DMS79 treated with DMSO at 0.1 percent for 48 hours (cell line): ENCODE measurements around the gene MS4A12.
"Not testable (repeated sequence)": the region's sequence is repeated elsewhere in the genome, so short reads cannot be mapped to it uniquely, and the experiment has no call there.

ENCODE experiments used
- DNase-seq: peaks from one replicate; lab custom pipeline; 2025; lab: John Stamatoyannopoulos, UW

MS4A12 gene, protein sequence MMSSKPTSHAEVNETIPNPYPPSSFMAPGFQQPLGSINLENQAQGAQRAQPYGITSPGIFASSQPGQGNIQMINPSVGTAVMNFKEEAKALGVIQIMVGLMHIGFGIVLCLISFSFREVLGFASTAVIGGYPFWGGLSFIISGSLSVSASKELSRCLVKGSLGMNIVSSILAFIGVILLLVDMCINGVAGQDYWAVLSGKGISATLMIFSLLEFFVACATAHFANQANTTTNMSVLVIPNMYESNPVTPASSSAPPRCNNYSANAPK

DNA sequence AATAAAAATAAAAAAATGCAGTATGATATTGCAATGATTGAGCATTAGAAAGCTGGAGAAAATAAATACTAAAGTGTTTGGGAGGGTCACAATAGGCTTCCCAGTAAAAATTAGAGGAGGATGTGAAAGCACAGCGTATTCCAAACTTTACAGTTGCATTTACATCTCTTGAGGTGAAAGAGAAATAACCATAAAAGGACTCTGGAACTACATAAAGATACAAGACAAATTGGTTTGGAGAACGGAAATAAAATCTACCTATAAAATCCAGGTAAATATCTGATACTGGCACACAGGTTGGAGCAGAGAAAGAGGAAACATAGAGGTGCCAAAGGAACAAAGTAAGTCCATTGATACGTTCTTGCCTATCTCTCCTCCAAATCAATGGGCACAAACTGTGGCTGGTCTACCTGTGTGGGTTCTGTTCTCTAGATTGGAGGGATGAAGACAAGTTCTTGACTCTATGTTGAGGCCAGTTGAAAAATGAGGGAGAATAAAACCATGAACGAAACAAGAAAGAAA is at the start of gene MS4A12:
MS4A12 (plus strand) TSS at position 291 of the 522 bp plus-strand sequence. CDS start 4,541 bp downstream, outside the sequence.
- DNase-seq = no peak

DNA sequence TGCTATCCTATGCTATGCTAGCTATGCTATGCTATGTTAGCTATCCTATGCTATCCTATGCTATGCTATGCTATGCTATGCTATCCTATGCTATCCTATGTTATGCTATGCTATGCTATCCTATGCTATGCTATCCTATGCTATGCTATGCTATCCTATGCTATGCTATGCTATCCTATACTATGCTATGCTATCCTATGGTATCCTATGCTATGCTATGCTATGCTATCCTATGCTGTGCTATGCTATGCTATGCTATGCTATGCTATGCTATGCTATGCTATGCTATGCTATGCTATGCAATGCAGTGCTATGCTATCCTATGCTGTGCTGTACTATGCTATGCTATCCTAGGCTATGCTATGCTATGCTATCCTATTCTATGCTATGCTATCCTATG is 45.5 kb upstream of the MS4A12 start:
- DNase-seq = no peak

DNA sequence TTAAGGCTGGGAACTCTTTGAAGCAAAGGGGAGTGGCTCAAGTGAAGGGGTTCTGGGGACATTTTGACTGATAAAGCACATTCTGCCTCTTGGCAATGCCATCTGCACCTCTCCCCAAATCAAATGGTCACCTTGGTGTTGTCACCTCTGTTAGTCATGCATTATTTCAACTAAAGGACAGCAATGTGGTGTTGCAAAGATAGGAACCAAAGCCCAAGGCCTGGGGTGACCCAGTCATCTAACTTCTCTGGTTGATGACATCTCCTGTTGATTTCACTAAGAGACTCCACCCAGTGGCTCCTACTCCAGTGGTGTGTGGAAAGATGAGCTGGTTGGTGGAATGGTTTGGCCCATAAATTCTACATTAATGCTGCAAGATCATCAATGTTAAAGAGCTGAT is 44.7 kb upstream of the MS4A12 start:
- no peak for DNase-seq

DNA sequence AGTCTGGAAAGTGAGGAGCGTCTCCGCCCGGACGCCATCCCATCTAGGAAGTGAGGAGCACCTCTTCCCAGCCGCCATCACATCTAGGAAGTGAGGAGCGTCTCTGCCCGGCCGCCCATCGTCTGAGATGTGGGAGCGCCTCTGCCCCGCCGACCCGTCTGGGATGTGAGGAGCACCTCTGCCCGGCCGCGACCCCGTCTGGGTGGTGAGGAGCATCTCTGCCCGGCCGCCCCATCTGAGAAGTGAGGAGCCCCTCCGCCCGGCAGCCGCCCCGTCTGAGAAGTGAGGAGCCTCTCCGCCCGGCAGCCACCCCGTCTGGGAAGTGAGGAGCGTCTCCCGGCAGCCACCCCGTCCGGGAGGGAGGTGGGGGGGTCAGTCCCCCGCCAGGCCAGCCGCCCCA is 41.4 kb upstream of the MS4A12 start:
- DNase-seq = not testable (repeated sequence)

DNA sequence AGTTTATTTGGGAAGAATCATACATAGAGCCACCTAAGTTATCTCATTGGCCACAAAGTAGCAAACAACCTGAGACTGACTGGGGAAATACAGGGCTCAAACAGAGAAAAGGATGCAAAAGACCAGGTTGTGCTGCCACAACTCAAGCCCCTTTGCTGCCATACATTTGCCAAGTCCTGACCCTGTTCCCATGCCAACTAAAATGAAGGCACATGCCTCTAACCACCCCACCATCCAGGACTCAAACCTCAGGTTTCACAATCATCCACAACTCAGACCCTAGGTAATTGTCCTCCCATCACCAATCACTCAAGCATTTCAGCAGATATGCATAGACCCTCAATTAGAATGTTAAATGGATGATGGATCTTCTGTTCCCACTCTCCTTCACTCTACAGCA is 38.4 kb upstream of the MS4A12 start:
- DNase-seq = no peak

DNA sequence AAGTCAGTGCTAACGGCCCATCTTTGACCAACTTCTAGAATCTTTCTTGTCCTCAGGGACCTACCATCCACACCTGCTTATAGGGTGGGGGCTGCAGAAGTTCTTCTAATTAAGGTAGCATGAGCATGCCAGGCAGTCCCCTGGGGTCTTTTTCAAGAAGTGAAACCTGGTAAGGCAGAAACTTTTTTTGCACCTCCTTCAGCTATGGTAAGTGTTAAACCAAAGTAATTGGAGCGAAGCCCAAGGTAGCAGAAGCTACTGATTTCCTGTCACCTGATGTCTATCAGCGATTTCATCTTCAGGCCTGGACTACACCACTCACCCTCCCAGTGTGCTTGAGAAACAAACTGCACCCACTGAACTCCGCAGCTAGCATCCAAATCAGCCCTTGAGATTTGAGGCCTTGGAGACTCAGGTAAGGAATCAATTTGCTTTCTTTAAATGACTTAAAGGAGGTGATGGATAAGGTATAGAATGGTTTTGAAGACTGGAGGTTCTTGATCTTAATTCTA is 37.0 kb upstream of the MS4A12 start, which contains the start of gene MS4A1:
MS4A1 (plus strand) TSS at position 317 of the 512 bp plus-strand sequence. CDS start 6,528 bp downstream, outside the sequence.
- no peak for DNase-seq

DNA sequence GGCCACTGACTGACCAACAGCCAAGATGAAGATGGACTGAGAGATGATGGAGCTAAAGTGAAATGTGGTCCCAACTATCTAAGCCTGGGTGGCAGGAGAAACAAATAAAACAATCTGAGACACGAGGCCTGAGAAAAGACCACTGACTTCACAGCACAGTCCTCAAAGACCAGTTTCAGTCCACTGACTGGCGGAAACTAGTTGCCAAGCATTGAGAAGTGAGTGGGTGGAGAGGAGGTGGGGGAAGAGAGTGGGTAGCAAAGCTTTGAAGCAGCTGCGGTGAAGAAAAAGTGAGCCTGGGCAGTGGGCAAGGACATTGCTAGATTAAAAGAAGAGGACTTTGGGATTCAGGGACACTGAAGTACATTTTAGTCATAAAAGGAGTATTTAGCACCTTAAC is 35.0 kb upstream of the MS4A12 start:
- DNase-seq = no peak

DNA sequence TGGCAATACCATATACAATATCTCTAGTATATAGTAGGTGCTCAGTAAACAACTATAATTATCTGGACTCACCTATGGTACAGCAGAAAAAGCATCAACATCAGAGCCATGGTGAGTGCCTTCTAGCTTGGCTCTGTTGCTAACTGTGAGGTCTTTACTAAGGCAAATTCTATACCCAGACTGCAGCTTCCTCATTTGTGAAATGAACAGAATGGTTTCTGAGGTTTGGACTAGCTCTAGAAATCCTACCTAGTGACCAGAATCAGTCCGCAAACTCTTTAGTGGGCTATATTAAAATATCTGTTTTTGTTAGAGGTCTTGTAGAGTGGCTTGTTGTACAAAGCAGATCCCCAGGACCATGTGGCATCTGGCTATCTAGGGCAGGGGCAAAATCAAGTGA is 33.2 kb upstream of the MS4A12 start:
- DNase-seq = no peak

DNA sequence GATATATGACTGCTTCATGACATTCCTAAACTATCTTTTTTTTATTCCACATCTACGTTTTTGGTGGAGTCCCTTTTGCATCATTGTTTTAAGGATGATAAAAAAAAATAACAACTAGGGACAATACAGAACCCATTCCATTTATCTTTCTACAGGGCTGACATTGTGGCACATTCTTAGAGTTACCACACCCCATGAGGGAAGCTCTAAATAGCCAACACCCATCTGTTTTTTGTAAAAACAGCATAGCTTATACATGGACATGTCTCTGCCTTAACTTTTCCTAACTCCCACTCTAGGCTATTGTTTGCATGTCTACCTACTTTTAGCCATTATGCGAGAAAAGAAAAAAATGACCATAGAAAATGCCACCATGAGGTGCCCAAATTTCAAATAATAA is 23.7 kb upstream of the MS4A12 start:
- no peak for DNase-seq

DNA sequence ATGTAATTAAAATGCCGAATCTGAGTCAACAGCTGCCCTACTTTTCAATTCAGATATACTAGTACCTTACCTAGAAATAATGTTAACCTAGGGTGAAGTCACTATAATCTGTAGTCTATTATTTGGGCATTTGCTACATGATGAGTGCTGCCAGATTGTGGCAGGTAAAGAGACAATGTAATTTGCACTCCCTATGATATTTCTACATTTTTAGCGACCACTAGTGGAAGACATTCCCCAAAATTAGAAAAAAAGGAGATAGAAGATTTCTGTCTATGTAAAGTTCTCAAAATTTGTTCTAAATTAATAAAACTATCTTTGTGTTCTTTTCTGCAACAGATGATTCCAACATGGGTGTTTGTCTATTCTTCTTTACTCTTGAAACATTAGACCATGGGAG is 22.9 kb upstream of the MS4A12 start:
- DNase-seq = no peak

DNA sequence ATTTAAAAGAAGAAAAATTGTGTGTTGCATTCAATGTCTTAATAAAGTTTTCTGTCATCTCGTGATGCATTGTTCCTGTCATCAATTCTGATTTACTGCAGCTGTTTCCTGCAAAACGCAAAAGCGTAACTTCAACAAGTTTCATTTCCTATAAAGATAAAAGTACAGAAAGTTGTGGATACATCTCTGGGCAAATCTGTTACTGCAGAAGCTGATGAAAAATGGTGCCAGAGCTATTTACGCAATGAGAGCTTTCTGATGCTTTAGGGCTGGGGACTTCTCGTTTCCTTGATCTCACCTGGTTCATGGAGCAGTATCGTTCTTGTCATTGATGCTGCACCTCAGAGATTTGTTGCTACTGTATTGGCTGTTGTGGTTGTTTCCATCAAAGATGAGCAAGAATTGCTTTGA is 15.5 kb upstream of the MS4A12 start:
- no peak for DNase-seq

DNA sequence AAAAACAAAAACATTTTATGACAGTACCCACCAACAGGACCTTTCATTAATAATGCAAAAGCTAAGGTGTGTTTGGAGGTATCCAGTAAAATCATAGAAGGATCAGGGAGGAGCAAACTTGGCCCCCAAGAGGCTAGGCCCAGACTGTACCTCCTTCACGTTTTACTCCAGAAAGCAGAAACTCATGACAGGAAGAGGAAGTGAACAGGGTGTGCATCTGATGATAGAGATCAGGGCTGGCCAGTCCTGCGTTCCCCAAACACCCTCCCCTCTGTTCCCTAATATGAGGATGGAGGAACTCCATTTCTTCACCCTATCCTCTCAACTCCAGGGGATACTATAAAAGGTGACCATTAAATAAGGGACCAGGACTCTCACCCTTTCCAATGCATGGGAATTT is 10.2 kb upstream of the MS4A12 start:
- DNase-seq = no peak

DNA sequence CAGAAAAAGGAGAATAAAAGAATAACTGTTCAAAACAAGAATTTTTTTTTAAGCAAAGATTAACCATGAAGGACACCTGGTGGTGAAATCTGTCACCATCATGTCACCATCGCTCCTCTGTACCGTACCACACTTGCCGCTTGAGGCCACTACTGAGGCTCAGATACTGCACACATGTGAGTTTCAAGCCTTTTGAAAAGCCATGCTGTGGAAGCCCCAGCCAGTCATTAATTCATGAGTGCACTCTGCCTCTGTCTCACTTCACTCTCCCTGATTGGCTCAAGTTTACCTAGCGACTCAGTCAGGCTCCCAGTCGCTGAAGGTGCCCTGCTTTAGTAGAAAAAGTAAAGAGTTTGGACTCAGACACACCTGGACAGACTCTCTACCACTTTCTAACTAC is 6.6 kb upstream of the MS4A12 start:
- DNase-seq = no peak

DNA sequence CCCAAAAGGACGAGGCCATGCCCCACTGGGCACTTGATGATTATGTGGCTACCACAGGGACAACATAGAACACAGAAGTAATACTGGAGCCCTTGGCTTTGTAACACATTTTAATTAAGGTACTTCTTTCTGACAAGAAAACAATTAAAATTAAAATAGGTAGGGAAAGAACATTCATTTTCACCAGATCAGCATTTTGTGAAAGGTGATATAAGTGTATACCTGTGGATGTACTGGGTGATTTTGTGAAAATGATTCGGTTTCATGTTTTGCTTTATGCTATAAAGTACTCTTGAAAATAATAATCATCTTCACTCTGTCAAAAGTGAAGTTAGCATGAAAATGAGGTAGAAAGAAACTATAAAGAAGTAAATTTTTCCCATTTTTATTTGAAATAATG is 876 bp downstream of the MS4A12 start:
- no peak for DNase-seq

DNA sequence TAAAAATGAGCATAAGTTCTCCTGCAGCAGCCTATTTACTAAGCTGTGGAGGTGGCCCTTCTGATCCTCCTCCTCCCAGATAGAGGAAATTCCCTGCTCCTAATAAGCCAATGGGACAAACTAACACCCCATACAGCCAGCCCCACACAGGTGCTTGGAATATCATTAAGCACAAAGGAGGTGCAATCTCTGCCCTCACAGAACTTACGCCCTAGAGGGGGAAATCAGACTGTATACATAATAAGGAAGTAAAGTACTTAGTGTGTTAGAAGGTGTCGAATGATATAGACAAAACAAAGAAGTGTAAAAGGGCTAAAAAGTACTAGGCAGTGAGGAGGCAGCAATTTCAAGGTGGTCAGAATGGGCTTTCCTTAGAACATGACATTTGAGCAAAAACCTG is 5.8 kb downstream of the MS4A12 start:
- DNase-seq = no peak

DNA sequence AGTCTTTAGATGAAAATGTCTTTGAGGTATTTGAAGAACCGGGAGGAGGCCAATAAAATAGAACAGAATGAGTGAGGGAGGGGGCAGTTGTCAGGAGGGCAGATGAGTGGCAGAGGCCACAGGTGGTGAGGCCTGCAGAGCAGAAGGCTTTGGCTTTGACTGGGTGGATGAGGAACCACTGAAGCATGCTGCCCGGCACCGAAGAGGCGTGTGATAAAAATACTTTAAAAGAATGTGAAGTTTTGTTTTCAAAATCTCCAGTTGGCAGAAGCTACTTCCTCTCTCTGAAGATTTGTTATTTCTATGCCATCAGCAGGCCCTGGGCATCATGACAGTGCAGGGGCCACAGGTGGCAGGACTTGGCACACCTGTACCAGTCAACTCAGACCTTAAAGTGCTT is 6.3 kb downstream of the MS4A12 start:
- DNase-seq = no peak

DNA sequence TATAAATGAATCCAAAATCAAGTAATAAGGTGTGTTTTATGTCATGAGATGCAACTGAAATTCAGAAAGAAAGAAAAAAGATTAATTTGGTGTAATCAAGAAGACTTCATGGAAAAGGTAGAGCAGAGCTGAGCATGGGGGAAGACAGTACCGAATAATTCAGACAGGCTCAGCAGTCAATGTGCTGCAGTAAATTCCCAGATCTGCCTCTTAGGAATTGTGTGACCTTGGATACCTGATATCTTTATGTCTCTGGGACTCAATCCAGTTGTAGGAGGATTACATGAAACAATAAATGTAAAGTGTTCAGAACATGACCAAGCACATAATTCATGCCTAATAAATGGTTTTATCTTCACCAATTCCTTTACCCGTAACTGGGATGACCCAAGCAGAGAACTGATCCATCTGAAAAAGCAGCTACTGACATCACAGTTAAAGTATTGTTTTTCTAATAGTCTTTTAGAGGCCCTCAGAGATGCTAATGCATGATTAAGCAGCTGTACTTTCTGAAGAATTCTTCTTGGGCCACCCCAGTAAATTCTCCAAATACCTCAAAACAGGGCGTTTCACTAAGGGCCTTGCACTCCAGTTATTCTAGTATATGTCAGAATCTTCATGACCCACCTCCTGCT is 7.8 kb downstream of the MS4A12 start:
- DNase-seq = no peak

DNA sequence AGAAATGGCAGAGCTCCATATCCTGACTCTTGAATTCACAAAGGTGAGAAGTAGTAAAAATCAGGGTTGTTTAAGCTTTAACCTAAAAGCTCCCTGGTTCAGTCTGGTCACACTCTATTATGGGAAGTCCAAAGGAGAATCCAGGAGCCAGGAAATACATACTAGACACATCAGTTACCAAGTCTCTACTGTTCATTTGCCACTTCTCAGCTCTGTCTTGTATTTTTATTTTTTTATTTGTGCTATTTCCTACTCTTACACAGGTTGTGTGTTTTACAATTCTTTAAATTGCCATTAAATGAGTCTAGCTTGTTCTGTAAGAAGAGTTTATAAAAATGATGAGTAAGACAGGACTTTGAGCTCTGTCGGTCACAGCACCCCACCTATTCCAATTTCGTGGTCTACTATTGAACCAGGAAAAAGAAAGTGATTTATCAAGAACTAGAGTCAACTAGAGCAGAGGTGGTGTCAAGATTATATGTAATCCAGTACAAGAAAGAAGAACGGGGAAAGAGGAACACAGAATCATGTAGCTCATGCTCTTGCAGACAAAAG is 9.7 kb downstream of the MS4A12 start:
- no peak for DNase-seq

DNA sequence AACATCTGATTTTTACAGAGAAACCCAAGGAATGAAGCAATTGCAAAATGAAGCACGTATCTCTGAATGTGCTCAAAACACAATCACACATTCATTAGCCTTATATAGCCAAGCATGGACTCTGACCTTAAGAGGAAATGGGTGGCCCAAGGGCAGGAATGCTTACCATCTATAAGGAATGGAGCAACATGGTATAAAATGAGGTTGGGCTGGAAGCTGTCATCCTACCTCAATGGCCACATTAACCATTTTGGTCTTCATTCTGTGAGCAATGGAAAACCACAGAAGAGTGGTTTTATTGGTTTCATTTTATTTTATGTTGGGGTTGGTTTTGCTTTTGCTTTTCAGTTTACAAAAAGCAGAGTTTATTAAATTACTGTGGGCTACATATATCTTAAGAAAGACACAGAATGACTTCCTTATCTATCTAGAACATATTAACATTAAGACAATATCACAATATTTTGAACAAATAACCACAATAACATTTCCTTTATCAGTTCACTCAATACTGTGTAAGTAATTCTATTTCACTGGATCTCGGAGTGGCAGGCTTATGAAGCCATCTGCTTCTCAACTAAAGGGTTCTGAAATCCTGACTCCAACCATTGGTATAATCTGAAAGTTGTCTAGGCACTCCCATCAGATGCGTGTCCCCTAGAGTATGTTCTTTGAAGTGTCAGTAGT is 11.8 kb downstream of the MS4A12 start:
- DNase-seq = no peak

DNA sequence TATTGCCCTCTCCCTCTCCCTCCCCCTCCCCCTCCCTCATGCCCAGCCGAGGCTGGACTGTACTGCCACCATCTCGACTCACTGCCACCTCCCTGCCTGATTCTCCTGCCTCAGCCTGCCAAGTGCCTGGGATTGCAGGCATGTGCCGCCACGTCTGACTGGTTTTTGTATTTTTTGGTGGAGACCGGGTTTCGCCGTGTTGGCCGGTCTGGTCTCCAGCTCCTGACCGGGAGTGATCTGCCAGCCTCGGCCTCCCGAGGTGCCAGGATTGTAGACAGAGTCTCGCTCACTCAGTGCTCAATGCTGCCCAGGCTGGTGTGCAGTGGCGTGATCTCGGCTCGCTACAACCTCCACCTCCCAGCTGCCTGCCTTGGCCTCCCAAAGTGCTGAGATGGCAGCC is 17.0 kb downstream of the MS4A12 start:
- DNase-seq = not testable (repeated sequence)

DNA sequence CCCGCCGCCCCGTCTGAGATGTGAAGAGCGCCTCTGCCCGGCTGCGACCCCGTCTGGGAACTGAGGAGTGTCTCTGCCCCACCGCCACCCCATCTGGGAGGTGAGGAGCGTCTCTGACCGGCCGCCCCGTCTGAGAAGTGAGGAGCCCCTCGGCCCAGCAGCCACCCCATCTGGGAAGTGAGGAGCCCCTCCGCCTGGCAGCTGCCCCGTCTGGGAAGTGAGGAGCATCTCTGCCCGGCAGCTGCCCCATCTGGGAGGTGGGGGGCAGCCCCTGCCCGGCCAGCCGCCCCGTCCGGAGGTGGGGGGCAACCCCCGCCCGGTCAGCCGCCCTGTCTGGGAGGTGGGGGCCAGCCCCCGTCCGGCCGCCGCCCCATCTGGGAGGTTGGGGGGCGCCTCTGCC is 17.6 kb downstream of the MS4A12 start:
- DNase-seq = not testable (repeated sequence)

DNA sequence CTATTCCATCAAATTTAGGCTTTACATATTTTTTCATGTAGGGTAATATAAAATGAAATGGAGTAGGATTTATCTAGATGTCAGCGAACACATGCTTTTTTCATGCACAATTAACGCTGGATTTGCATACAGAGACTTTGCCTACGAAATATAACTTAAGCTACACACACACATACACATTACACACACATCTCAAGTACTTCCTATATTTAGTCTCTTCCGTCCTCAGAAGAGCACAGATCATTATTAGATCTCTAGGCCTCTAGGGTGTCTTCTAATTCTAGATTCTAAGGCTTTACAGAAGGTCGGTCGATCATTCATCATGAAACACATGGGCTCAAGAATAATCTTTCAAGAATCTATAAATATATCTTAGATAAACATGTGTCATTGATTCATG is 18.8 kb downstream of the MS4A12 start:
- DNase-seq = no peak
